ENCODE data around the gene ZNF865. TPM values are rescaled to one million over a fixed set of nuclear protein-coding genes. Genes with fewer than 3 reads are reported as not detected.
A peak's percentile ranks its signal among the peaks of the same experiment; 100 is the strongest.

Gene ZNF865
- total and polyA plus RNA-seq, 2 of the 8 experiments (the other 6 are each of a cell fraction or from before 2014, with no cell fraction given) = 3.5 to 13.6 TPM

GRCh38 chr19:55605207-55605636 is 225 bp upstream of the ZNF865 start:
- peak overlapping the region; percentile 80 for H4K91ac ChIP-seq (replicated peaks; ENCODE audit: insufficient read length, low read length)
- H3K9ac ChIP-seq (replicated peaks in 1 of 4; ENCODE audit: extremely low read depth in 1 of 4, low read depth in 3 of 4, low read length in 3 of 4) = peak overlapping the region in 2 of 4 experiments; percentile 45 to 57; a peak in 4 of 7 replicates
- FAIRE-seq = no peak
- TF ChIP-seq CHD1 (IDR thresholded peaks at IDR 0.05; ENCODE audit: low read depth, low read length) (no peak), JUND (IDR thresholded peaks at IDR 0.05; ENCODE audit: low read length) (no peak), JUN (IDR thresholded peaks at IDR 0.05; ENCODE audit: low read depth, low read length) (no peak), CEBPB (IDR thresholded peaks at IDR 0.05; ENCODE audit: low read depth, low read length) (no peak), ATF2 (IDR thresholded peaks at IDR 0.05; ENCODE audit: low read length) (no peak), SAP30 (IDR thresholded peaks at IDR 0.05; ENCODE audit: insufficient read depth, insufficient replicate concordance, low read length) (no peak), MAX (IDR thresholded peaks at IDR 0.05) (peak; percentile 78), GABPA (IDR thresholded peaks at IDR 0.05; ENCODE audit: borderline replicate concordance, insufficient read depth, low read length) (peak; percentile 82; the same call in 1 of the 2 replicates), TAF1 (IDR thresholded peaks at IDR 0.05; ENCODE audit: low read depth, low read length) (peak; percentile 52), SIRT6 (IDR thresholded peaks at IDR 0.05; ENCODE audit: low read length) (no peak), ZNF274 (IDR thresholded peaks at IDR 0.05; ENCODE audit: borderline replicate concordance, extremely low read depth, low read length) (no peak)

More at GRCh38 chr19:55605207-55605636, 225 bp upstream of the ZNF865 start:
- peak overlapping the region; percentile 55 for H4K5ac ChIP-seq (ENCODE audit: insufficient read length, low read depth, low read length)
- 0% methylated on average over 12 of the region's 43 CpGs; no CpG with 5 or more reads in 1 of the 2 experiments for WGBS, 2 experiments (ENCODE audit: extremely low coverage in 1 of 2, insufficient coverage in 1 of 2, insufficient read length in 1 of 2, insufficient replicate concordance in 2 of 2, low coverage in 1 of 2, low lambda C conversion rate in 2 of 2, missing lambda C conversion rate in 1 of 2)
- H3K9me3 ChIP-seq (ENCODE audit: insufficient read depth in 2 of 2, low read depth in 1 of 2, low read length in 1 of 2) = no peaks in the 10 kb centered on the region
- H2BK20ac ChIP-seq (ENCODE audit: low read length) = no peak overlapping the region
- H3K27ac ChIP-seq (ENCODE audit: low read depth, low read length) = peak overlapping the region; percentile 64; the same call in 1 of the 2 replicates
- H3K18ac ChIP-seq (ENCODE audit: extremely low read depth, low read length) = peak overlapping the region; percentile 36; the same call in 1 of the 2 replicates
- H2BK15ac ChIP-seq (ENCODE audit: low read length) = no peak overlapping the region
- H3K14ac ChIP-seq (ENCODE audit: insufficient read length) = no peak overlapping the region
- peaks cover 16% of the 10 kb centered on the region for H3K23me2 ChIP-seq (ENCODE audit: low read depth, low read length)
- H2BK120ac ChIP-seq (replicated peaks; ENCODE audit: low read depth, low read length) = no peak overlapping the region
- POLR2A ChIA-PET (ENCODE audit: partially characterized antibody) = interaction anchor here (0.6 to 3.6 kb wide), 23 partner anchors 12 to 560 kb away, joined by 3 to 25 read pairs (median 4); partner anchors contain the start of genes CCDC106, HSPBP1, NAT14 and SSC5D
- no peaks in the 10 kb centered on the region for H3K27me3 ChIP-seq (replicated peaks in 1 of 4; ENCODE audit: control insufficient read depth in 3 of 4, extremely low read depth in 1 of 4, insufficient read depth in 3 of 4, low read length in 3 of 4)
- peaks cover 0 to 14% (median 10%) of the 10 kb centered on the region in 4 experiments; a peak in 6 of 7 replicates for H3K4me1 ChIP-seq (replicated peaks in 1 of 4; ENCODE audit: control insufficient read depth in 3 of 4, insufficient read depth in 4 of 4, low read length in 3 of 4)
- no peak overlapping the region; the same call in 1 of the 2 replicates for H4K8ac ChIP-seq (ENCODE audit: extremely low read depth, insufficient read depth, low read length)
- H3K23ac ChIP-seq (ENCODE audit: insufficient read length) = no peak overlapping the region
- no peak overlapping the region for H2AFZ ChIP-seq (ENCODE audit: low read length)
- CTCF ChIA-PET (ENCODE audit: partially characterized antibody) = interaction anchor here (0.9 to 2.3 kb wide), 17 partner anchors 8 to 446 kb away, joined by 3 to 22 read pairs (median 7); partner anchors contain the start of gene ZNF784
- DNase-seq (ENCODE audit: low read depth in 1 of 2, low spot score in 2 of 2) = peak; percentile 94 to 98
- H3K79me1 ChIP-seq (ENCODE audit: low read depth, low read length) = peaks cover 7% of the 10 kb centered on the region
- peaks cover 2 to 16% of the 10 kb centered on the region in 2 experiments for H4K20me1 ChIP-seq (replicated peaks in 1 of 2; ENCODE audit: control insufficient read depth in 1 of 2, insufficient read depth in 2 of 2, low read length in 2 of 2)
- H3K79me2 ChIP-seq (ENCODE audit: control insufficient read depth in 1 of 2, insufficient read depth in 2 of 2, low read length in 2 of 2) = peaks cover 0 to 10% of the 10 kb centered on the region in 2 experiments; a peak in 2 of 4 replicates
- H2BK5ac ChIP-seq (ENCODE audit: low read depth, low read length) = peak overlapping the region; percentile 2; the same call in 1 of the 2 replicates
- H2AK5ac ChIP-seq (ENCODE audit: low read depth, low read length) = no peak overlapping the region
- H3K36me3 ChIP-seq (ENCODE audit: control insufficient read depth in 2 of 4, insufficient read depth in 4 of 4, low read length in 3 of 4) = peaks cover 0 to 3% (median 0%) of the 10 kb centered on the region in 4 experiments; a peak in 1 of 8 replicates
- no peak overlapping the region for H3K4ac ChIP-seq (replicated peaks; ENCODE audit: insufficient read length, low read depth, low read length)
- peak overlapping the region; percentile 54 for H3K56ac ChIP-seq (replicated peaks; ENCODE audit: insufficient read length, low read depth, low read length)
- H2BK12ac ChIP-seq (ENCODE audit: low read depth, low read length) = no peak overlapping the region
- H3K4me2 ChIP-seq (ENCODE audit: insufficient read depth in 1 of 2, low read depth in 2 of 2, low read length in 2 of 2) = peak overlapping the region; percentile 61 to 81
- peak overlapping the region; percentile 54 to 93 (median 68) for H3K4me3 ChIP-seq (ENCODE audit: extremely low read depth in 1 of 4, insufficient read depth in 2 of 4, low read depth in 3 of 4, low read length in 4 of 4)

All from H1 (cell line).